ENCODE data around the gene KLHL29.
A peak's percentile ranks its signal among the peaks of the same experiment; 100 is the strongest.
"Not testable (repeated sequence)": the region's sequence is repeated elsewhere in the genome, so short reads cannot be mapped to it uniquely, and the experiment has no call there.

KLHL29 gene

DNA sequence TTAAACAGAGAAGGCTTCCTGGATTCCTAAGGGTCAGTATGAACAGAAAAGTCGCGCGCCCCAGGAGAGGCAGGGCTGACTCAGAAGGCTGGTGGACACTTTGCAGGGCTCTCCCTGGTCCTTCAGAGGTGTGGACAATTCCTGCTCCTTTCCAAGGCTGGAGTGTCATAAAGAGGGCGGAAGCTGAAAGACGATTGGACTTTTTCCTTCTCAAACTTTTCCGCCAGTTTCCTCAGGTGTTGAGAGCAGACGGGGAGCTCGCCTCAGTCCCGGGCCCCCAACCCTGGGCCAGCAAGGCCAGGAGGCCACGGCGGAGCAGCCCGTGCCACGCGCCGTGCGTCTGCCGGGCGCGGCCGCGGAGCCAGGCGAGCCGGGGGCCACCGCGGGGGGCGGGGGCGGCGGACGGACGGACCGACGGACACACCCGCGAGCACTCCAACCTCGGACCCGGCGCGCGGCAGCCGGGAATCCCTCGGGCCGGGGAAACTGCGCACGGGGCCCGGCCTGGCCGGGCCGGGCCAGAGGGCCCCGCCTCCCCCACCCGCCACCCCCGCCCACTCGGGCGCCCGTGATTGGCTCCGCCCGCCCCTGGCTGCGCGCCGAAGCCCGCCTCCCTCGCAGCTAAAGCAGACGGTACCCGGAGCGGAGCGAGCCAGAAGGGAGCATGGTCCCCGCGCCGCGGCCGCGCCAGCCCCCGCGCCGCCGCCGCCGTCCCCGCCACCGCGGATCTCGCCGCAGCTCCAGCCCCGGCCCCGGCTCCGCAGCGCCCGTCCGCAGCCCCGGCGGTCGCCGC lies at the start of gene KLHL29:
KLHL29 (plus strand) TSS at position 629 of the 793 bp plus-strand sequence. CDS start 177,018 bp downstream, outside the sequence.
- DNase-seq = peak; percentile 39
- H3K36me3 Mint-ChIP-seq = peaks cover 0 to 4% of the 10 kb centered on the region in 2 donors
- H3K27me3 Mint-ChIP-seq = peaks cover 47 to 60% of the 10 kb centered on the region in 2 donors
- H3K4me1 Mint-ChIP-seq = peaks cover 24 to 38% of the 10 kb centered on the region in 2 donors
- peaks cover 0 to 1% of the 10 kb centered on the region in 2 donors for H3K9me3 Mint-ChIP-seq
- peak within 1 kb of the TSS; percentile 82 for H3K4me3 Mint-ChIP-seq
- ATAC-seq (replicated peaks) = peak; percentile 65 to 73
- H3K27ac Mint-ChIP-seq = peak within 1 kb of the TSS; percentile 87

DNA sequence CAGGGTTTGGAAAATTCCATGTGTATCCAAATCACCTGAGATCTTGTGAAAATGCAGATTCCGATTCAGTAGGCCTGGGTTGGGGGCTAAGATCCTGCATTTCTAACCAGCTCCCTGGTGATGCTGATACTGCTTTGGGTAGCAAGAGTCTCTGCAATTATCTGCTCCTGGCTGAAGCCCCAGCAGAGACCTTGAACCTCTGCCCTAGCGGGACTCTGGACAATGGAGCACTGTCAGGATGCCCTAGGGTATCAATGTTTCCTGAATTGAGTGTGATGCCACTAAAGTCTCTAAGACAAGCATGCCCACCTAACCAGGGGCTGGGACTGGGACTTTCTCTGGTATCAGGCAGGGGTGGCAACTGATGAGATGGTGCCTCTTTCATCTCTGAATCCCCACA lies 49.4 kb upstream of the KLHL29 start:
- Mint-ChIP-seq H3K9me3 (peaks cover 0 to 2% of the 10 kb centered on the region in 2 donors), H3K36me3 (no peaks in the 10 kb centered on the region), H3K27ac (no peak overlapping the region), H3K4me3 (no peak overlapping the region), H3K27me3 (peaks cover 5 to 23% of the 10 kb centered on the region in 2 donors), H3K4me1 (no peaks in the 10 kb centered on the region)
- DNase-seq (no peak), ATAC-seq (replicated peaks) (no peak)

DNA sequence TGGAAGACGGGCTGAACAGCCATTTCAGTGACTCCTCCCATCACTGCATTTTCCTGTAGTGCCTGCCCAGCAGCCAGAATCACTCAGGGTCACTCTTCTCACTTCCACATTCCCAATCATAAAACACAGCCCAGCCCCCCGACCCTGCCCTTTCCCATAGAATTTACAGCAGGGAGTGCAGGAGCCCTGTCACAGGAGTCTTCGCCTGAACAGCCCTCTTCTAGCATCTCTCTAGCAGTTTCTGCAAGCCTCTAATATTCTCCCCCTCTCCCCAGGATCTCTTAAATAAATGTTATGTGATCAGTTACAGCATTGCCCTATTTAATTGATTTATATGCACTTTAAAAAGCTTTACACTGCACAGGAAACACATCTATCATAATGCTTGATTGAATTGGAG lies 42.9 kb upstream of the KLHL29 start:
- ATAC-seq (replicated peaks) = no peak
- Mint-ChIP-seq H3K27me3 (peaks cover 6 to 15% of the 10 kb centered on the region in 2 donors), H3K9me3 (peaks cover 0 to 2% of the 10 kb centered on the region in 2 donors), H3K4me1 (peaks cover 4 to 7% of the 10 kb centered on the region in 2 donors), H3K4me3 (no peak overlapping the region), H3K27ac (no peak overlapping the region), H3K36me3 (no peaks in the 10 kb centered on the region)
- no peak for DNase-seq

DNA sequence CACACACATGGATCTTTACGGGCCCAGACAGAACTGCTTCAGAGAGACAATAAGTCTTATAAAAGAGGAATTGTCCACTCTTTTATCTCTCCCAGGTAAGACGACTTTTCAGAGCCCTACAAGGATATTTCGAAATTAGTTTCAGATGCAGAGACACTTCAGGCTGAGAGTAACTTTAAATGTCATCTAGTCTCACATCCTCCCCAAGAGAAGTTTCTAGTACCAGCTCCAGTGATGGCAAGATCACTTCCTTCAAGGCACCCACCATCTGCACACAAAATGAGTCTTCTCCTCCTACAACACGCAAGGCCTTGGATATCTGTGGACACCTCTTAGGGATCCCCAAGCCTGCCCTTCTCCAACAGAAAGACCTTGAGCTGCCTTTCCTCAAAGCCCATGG lies 39.0 kb upstream of the KLHL29 start:
- DNase-seq = no peak
- no peak overlapping the region for H3K4me3 Mint-ChIP-seq
- H3K27me3 Mint-ChIP-seq = peaks cover 14 to 17% of the 10 kb centered on the region in 2 donors
- peak; percentile 48 to 69 for ATAC-seq (replicated peaks)
- H3K9me3 Mint-ChIP-seq = no peaks in the 10 kb centered on the region
- no peaks in the 10 kb centered on the region for H3K36me3 Mint-ChIP-seq
- no peak overlapping the region for H3K27ac Mint-ChIP-seq
- H3K4me1 Mint-ChIP-seq = peaks cover 4 to 7% of the 10 kb centered on the region in 2 donors

DNA sequence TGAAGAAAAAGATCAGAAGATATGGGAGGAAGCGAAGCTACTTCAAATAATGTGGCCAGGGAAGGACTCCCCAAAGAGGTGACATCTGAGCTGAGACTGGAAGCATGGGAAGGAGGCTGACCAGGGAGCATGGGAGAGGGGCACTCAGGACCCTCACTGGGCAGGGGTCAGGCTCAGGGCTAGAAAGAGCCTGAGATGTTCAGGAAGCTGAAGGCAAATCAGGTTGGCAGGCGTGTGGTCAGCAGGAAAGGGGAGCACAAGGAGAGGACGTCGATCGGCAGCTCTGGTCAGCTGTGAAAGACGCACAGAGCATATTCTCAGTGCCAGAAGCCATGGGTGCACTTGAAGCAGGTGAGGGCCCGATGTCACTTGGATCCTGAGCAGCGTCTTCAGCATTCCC lies 38.2 kb upstream of the KLHL29 start:
- Mint-ChIP-seq H3K9me3 (no peaks in the 10 kb centered on the region), H3K4me3 (no peak overlapping the region), H3K4me1 (peaks cover 4 to 7% of the 10 kb centered on the region in 2 donors), H3K36me3 (no peaks in the 10 kb centered on the region), H3K27me3 (peaks cover 17 to 21% of the 10 kb centered on the region in 2 donors), H3K27ac (no peak overlapping the region)
- DNase-seq (no peak), ATAC-seq (replicated peaks) (no peak)

DNA sequence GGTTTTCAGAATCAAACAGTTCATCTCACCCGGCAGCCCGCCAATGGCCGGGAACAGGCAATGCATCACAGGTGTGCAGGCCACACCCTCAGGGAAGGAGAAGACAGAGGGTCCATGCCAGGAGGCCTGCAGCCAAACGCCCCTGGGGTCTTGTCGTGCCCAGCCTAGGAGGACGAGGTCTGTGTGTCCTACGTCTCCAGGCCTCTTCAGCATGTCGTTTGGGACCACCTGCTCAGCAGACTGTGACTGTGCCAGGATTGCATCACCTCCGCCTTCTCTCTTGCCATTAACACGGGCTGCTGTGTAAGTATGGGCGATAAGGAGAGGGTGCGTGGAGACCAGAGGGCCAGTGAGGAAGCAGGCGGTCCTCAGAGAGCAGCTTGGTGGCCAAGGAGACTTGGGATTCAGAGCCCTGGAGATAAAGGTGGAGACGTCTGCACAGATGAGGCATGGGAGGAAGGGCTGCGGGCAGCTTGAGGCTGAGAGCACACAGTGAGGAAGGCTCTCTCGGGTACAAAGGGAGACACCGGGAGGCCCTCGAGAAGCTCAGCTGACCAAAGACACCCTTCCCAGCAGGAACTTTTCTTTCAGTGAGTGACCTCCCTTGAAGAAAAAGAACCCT lies 37.4 kb upstream of the KLHL29 start:
- H3K4me3 Mint-ChIP-seq = no peak overlapping the region
- H3K36me3 Mint-ChIP-seq = no peaks in the 10 kb centered on the region
- H3K27me3 Mint-ChIP-seq = peaks cover 22 to 27% of the 10 kb centered on the region in 2 donors
- no peak overlapping the region for H3K27ac Mint-ChIP-seq
- H3K9me3 Mint-ChIP-seq = no peaks in the 10 kb centered on the region
- ATAC-seq (replicated peaks) (no peak), DNase-seq (no peak)
- peaks cover 4 to 7% of the 10 kb centered on the region in 2 donors for H3K4me1 Mint-ChIP-seq

DNA sequence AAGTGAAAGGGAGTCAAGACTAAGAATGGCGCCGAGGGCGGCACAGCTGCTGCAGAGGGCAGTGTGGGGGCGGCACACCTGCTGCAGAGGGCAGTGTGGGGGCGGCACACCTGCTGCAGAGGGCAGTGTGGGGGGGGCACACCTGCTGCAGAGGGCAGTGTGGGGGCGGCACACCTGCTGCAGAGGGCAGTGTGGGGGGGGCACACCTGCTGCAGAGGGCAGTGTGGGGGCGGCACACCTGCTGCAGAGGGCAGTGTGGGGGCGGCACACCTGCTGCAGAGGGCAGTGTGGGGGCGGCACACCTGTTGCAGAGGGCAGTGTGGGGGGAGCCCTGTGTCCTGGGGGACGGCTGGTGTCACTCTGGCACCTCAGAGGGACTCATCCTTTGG lies 36.9 kb upstream of the KLHL29 start:
- H3K4me1 Mint-ChIP-seq; H3K9me3 Mint-ChIP-seq; H3K4me3 Mint-ChIP-seq; H3K27ac Mint-ChIP-seq; DNase-seq; H3K36me3 Mint-ChIP-seq; ATAC-seq (replicated peaks): not testable (repeated sequence)
- peaks cover 25 to 32% of the 10 kb centered on the region in 2 donors for H3K27me3 Mint-ChIP-seq

DNA sequence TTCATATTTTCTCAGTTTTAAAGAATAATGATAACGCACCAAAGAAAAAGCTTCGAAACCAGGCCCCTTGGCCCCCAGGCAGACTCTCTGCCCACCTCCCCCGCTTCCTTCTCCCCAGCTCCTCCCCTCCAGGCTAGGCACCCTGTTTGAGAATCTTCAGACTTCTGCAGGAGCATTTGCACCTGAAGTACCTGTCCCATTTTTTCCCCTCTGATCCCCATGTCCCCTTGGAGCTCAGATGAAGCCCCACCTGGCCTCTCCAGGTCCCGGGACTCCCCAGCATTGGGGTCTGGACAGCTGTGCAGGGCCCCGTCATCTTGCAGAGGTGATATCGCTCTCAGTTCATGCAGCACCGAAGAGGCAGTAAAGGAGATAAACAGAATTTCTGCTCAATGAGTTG lies 35.5 kb upstream of the KLHL29 start:
- Mint-ChIP-seq H3K4me1 (peaks cover 4 to 7% of the 10 kb centered on the region in 2 donors), H3K9me3 (no peaks in the 10 kb centered on the region), H3K27ac (no peak overlapping the region), H3K36me3 (no peaks in the 10 kb centered on the region), H3K4me3 (no peak overlapping the region), H3K27me3 (peaks cover 36 to 45% of the 10 kb centered on the region in 2 donors)
- ATAC-seq (replicated peaks) = no peak
- no peak for DNase-seq

DNA sequence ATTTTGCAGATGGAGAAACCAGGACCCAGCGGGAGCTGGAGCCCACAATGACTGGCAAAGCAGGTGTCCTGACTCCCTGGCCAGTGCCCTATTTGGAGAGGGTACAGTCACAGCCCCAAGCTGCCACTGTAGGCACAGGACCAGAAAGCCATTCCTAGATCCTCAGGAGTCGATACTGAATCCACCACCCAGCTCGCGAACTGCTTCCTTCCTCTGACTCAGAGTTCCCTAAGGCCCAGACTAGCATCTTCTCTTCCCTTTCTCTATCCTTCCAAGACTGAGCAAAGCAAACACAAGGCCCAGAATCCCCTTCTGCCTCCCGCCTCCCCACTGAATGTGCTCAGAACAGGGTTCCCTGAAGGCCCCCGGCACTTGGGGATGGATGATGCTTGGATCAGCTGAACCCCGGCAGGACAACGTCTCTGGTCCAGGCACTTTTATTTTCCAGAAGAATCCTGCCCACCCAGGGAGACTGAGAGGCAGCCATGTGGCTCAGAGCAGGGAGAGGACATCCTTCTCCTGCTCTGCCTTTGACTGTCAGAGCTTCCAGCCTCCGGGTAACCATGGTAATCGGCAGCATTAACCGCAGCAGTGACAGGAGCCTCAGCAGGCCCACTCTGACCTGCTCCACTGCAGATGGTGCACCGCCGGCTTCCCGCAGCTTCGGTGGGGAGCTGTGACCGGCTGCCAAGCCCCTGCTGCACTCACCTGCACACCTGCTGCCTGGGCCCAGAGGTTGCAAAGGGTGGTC lies 34.8 kb upstream of the KLHL29 start:
- H3K4me1 Mint-ChIP-seq = peaks cover 7 to 8% of the 10 kb centered on the region in 2 donors
- ATAC-seq (replicated peaks) = no peak
- H3K27me3 Mint-ChIP-seq = peaks cover 43 to 52% of the 10 kb centered on the region in 2 donors
- no peak for DNase-seq
- H3K36me3 Mint-ChIP-seq = no peaks in the 10 kb centered on the region
- H3K9me3 Mint-ChIP-seq = no peaks in the 10 kb centered on the region
- H3K27ac Mint-ChIP-seq = no peak overlapping the region
- H3K4me3 Mint-ChIP-seq = no peak overlapping the region

DNA sequence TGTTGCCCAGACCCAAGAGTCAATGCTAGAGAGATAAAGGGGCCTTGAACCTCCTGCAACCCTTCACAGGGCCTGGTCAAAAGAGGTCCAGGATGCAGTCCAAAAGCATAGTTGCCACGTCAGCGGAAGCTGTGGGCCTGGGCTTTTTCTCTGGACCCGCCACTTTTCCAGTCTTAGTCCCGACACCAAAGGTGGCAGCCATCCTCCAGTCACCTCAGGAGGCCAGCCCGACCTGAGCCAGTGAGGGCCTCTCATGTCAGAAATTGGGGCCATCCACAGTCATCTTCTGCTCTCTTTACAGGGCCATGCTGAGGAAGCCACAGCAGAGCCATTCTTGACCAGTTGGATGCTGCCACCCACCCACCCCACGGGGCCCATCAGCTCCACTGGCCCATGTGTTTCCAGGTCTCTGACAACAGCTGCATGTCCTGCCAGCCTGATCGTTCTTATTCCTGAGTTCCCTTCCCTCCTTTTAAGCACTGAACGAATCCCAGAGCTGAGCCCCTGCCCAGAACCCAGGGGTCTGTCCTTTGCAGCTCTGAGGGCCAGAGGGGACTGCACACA lies 34.1 kb upstream of the KLHL29 start:
- ATAC-seq (replicated peaks) (no peak), DNase-seq (no peak)
- H3K27me3 Mint-ChIP-seq = peaks cover 43 to 53% of the 10 kb centered on the region in 2 donors
- no peak overlapping the region for H3K4me3 Mint-ChIP-seq
- H3K27ac Mint-ChIP-seq = no peak overlapping the region
- no peaks in the 10 kb centered on the region for H3K36me3 Mint-ChIP-seq
- H3K4me1 Mint-ChIP-seq = peaks cover 6 to 8% of the 10 kb centered on the region in 2 donors
- H3K9me3 Mint-ChIP-seq = no peaks in the 10 kb centered on the region

DNA sequence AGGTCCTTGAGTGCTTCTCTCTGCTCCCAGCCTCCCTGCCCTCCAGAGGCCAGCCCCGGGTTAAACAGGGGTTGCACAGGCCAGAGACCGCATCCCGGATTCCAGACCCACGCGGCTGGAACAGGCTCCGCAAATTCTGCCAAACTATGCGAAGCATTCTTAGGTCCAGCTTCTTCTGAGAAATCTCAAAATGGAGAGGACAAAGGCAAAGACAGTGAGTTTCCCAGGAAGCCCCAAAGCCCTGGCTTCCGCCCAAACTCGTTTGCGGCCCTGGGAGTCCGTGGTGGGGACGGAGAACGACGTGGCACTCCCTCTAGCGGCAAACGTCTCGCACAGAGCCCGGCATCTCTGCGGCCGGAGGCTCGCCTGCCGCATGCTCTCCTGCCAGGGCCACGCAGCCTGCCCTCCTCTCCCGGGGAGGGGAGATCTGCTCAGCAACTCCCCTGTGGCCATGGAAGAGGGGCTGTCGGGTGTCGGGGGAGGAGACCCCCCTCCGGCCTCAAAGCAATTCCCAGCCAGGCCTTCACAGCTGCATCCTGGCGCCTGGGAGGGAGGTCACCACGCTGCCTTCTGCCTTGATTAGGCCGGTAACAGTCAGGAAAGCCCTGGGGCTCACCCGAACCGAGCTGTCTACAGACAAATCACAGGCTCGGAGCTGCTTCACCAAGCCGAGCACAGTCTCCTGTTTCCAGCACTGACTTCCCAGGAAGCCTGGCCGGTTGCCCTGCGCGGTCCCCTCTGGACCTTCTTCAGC lies 33.4 kb upstream of the KLHL29 start:
- peaks cover 0 to 4% of the 10 kb centered on the region in 2 donors for H3K4me1 Mint-ChIP-seq
- no peaks in the 10 kb centered on the region for H3K9me3 Mint-ChIP-seq
- no peak overlapping the region for H3K27ac Mint-ChIP-seq
- no peaks in the 10 kb centered on the region for H3K36me3 Mint-ChIP-seq
- ATAC-seq (replicated peaks) = peak; percentile 94 to 97
- DNase-seq = peak; percentile 41
- H3K4me3 Mint-ChIP-seq = no peak overlapping the region
- peaks cover 40 to 57% of the 10 kb centered on the region in 2 donors for H3K27me3 Mint-ChIP-seq

DNA sequence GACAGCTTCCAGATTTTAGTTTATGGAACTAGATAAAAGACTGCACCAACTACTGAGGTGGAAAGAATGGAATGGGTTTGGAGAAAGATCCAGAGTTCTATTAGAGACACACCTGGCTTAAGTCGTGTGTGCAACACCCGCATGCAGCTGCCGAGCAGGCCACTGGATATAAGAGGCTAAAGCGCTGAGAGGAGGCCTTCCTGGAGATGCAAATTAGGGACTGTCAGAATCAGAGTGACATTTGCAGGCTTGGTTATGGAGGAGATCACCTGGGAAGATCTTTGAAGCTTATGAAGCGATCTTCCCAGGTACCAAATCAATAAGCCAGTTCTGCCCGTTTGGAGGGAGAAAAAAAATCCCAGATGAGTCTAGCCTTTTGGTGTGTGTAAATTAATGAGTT lies 30.4 kb upstream of the KLHL29 start:
- no peak for DNase-seq
- H3K4me1 Mint-ChIP-seq = peaks cover 0 to 4% of the 10 kb centered on the region in 2 donors
- no peak overlapping the region for H3K27ac Mint-ChIP-seq
- H3K9me3 Mint-ChIP-seq = no peaks in the 10 kb centered on the region
- H3K4me3 Mint-ChIP-seq = no peak overlapping the region
- no peaks in the 10 kb centered on the region for H3K36me3 Mint-ChIP-seq
- H3K27me3 Mint-ChIP-seq = peaks cover 34 to 68% of the 10 kb centered on the region in 2 donors
- no peak for ATAC-seq (replicated peaks)

DNA sequence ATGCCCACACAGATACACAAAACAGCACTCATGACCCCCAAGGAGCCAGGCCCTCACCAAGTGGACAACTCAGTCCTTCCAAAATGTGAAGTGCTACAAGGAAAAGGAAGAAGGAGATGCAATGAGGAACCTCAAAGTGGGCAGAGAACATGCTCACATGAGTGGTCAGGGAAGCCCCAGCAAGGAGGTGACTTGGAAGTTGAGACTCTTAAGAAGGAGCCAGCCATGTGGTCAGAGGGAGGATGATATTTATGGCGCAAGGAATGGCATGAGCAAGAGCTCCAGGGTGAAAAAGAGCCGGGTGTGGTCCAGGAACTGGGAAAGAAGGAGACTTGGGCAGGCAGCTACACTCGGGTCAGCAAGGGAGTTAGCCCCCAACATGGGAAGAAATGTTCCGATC lies 30.0 kb upstream of the KLHL29 start:
- H3K4me1 Mint-ChIP-seq = peaks cover 0 to 4% of the 10 kb centered on the region in 2 donors
- H3K9me3 Mint-ChIP-seq = no peaks in the 10 kb centered on the region
- H3K4me3 Mint-ChIP-seq = no peak overlapping the region
- peaks cover 34 to 68% of the 10 kb centered on the region in 2 donors for H3K27me3 Mint-ChIP-seq
- ATAC-seq (replicated peaks) (no peak), DNase-seq (no peak)
- H3K36me3 Mint-ChIP-seq = no peaks in the 10 kb centered on the region
- H3K27ac Mint-ChIP-seq = no peak overlapping the region

Measured in stimulated activated naive B cell treated with anti-CD40 and anti-IgM and Interleukin-4, amounts not matched to agents 10 μg/mL and 1 μg/mL and 100 μg/mL, for 72 hours (primary cell).